Retinal pigment epithelial cell (primary cell): ENCODE results near the gene SART1.
"Not testable (repeated sequence)": the region's sequence is repeated elsewhere in the genome, so short reads cannot be mapped to it uniquely, and the experiment has no call there.

Experiments
- DNase-seq: peaks from one replicate; pipeline ENCODE4 v3.0.0-alpha.2; 2010; ENCODE audit warnings: low read depth
- H3K4me3 ChIP-seq: 2 replicates; pipeline ENCODE4 v1.5.1; 2011; ENCODE audit warnings: mild to moderate bottlenecking, low read length, control low read depth, moderate library complexity
- TF ChIP-seq, protein P1 (sequence below): conservative IDR thresholded peaks from 2 replicates; pipeline ENCODE4 v1.5.1; 2011; ENCODE audit warnings: low read depth, low read length, control low read depth, inconsistent platforms

SART1 gene

GRCh38 chr11:65945941-65946558 is 15.5 kb upstream of the SART1 start:
- H3K4me3 ChIP-seq, result no peak overlapping the region
- TF ChIP-seq, protein P1, sequence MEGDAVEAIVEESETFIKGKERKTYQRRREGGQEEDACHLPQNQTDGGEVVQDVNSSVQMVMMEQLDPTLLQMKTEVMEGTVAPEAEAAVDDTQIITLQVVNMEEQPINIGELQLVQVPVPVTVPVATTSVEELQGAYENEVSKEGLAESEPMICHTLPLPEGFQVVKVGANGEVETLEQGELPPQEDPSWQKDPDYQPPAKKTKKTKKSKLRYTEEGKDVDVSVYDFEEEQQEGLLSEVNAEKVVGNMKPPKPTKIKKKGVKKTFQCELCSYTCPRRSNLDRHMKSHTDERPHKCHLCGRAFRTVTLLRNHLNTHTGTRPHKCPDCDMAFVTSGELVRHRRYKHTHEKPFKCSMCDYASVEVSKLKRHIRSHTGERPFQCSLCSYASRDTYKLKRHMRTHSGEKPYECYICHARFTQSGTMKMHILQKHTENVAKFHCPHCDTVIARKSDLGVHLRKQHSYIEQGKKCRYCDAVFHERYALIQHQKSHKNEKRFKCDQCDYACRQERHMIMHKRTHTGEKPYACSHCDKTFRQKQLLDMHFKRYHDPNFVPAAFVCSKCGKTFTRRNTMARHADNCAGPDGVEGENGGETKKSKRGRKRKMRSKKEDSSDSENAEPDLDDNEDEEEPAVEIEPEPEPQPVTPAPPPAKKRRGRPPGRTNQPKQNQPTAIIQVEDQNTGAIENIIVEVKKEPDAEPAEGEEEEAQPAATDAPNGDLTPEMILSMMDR, result no peak
- no peak for DNase-seq

GRCh38 chr11:65946655-65947054 is 14.9 kb upstream of the SART1 start:
- TF ChIP-seq, protein P1, result no peak
- DNase-seq, result no peak
- H3K4me3 ChIP-seq, result no peak overlapping the region

GRCh38 chr11:65947133-65947532 is 14.4 kb upstream of the SART1 start:
- no peak overlapping the region for H3K4me3 ChIP-seq
- TF ChIP-seq, protein P1, result no peak
- no peak for DNase-seq

GRCh38 chr11:65947603-65948125 is 13.9 kb upstream of the SART1 start:
- TF ChIP-seq, protein P1, result no peak
- no peak for DNase-seq
- no peak overlapping the region for H3K4me3 ChIP-seq

DNA sequence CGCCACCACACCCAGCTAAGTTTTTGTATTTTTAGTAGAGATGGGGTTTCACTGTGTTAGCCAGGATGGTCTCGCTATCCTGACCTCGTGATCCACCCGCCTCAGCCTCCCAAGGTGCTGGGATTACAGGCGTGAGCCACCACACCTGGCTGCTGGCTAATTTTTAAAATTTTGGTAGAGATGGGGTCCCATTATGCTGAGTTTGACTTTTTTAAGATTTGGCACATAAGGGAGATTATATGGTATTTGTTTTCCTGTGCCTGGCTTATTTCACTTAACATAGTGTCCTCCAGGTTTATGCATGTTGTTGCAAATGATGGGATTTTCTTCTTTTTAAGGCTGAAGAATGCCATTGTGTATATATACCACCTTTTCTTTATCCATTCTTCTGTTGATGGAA is 10.8 kb upstream of the SART1 start:
- H3K4me3 ChIP-seq, DNase-seq: not testable (repeated sequence)

DNA sequence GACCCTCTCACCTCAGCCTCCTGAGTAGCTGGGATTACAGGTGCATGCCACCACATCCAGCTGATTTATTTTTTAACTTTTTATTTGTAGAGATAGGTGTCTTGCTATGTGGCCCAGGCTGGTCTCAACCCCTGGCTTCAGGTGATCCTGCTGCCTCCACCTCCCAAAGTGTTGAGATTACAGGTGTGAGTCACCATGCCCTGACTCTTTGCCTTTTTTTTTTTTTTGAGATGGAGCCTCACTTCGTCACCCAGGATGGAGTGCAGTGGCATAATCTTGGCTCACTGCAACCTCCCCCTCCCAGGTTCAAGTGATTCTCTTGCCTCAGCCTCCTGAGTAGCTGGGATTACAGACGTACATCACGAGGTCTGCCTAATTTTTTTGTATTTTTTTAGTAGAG is 9.9 kb upstream of the SART1 start:
- H3K4me3 ChIP-seq, DNase-seq: not testable (repeated sequence)

GRCh38 chr11:65952052-65952521 is 9.4 kb upstream of the SART1 start:
- DNase-seq, result no peak
- no peak overlapping the region for H3K4me3 ChIP-seq
- TF ChIP-seq, protein P1, result no peak

DNA sequence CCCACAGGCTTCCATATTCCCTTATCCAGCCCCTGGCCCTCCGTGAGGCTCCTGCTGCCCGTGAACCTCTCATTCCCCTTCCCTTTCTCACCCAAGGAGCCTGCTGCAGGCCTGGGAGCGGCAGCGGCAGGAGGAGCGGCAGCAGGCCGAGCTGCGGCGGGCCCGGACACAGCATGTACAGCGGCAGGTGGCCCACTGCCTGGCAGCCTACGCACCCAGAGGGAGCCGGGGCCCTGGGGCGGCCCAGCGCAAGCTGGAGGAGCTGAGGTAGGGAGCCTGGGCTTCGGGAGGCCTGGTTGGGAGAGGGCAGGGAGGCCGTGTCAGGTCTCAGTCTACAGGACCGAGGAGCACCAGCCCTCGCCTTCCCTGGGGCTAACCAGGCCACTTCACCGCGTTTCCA is 8.1 kb upstream of the SART1 start:
- DNase-seq, result no peak
- TF ChIP-seq, protein P1, result no peak
- no peak overlapping the region for H3K4me3 ChIP-seq
